ENCODE results near the gene NRG2.

NRG2 gene

GRCh38 chr5:139839232-139839815 is 203.8 kb downstream of the NRG2 start:
- no peak for DNase-seq (ENCODE audit: low read depth)
- H3K4me3 ChIP-seq (ENCODE audit: low read depth, low read length) = no peak overlapping the region
- TF ChIP-seq CTCF (IDR thresholded peaks at IDR 0.05; ENCODE audit: insufficient read depth, low read depth, low read length, missing control alignments) = no peak

DNA sequence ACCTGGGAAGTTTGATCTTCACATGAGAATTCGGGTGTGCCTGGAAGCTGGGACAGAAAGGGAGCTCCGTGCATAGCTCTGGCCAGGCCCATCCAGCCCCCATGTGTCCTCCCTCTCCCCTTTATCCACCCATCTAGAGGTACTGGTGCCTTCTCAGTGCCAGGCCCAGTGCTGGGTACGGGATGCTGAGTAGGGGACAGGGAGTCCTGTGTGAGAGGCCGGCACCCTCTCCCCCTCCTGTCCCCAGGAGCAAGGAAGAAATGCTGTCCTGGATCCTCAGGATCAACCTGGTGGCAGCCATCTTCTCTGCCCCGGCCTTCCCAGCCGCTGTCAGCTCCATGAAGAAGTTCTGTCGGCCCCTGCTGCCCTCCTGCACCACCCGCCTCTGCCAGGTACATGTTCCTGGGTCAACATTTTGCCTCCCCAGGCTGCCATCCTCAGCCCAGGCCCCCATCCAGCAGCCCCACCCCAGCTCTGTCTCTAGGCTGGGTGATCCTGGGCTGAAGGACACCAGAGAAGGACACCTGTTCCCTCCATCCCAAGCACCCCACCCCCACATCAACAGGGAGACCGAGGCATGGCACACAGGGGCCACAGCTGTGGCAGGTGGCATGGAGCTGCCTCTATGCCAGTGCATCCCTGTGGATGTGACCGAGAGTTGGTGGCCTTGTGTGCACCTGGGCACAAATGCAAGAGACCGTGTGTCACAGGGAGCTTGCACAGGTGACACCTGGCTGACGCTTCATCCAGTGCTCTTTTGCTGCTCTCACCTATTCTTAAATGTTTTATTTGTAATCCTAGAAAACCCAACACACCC is 204.5 kb downstream of the NRG2 start:
- no peak for DNase-seq (ENCODE audit: low read depth)
- no peak for TF ChIP-seq CTCF (IDR thresholded peaks at IDR 0.05; ENCODE audit: insufficient read depth, low read depth, low read length, missing control alignments)
- H3K4me3 ChIP-seq (ENCODE audit: low read depth, low read length) = no peak overlapping the region

GRCh38 chr5:139837711-139838380 is 205.3 kb downstream of the NRG2 start:
- no peak overlapping the region for H3K4me3 ChIP-seq (ENCODE audit: low read depth, low read length)
- no peak for TF ChIP-seq CTCF (IDR thresholded peaks at IDR 0.05; ENCODE audit: insufficient read depth, low read depth, low read length, missing control alignments)
- DNase-seq (ENCODE audit: low read depth) = no peak

DNA sequence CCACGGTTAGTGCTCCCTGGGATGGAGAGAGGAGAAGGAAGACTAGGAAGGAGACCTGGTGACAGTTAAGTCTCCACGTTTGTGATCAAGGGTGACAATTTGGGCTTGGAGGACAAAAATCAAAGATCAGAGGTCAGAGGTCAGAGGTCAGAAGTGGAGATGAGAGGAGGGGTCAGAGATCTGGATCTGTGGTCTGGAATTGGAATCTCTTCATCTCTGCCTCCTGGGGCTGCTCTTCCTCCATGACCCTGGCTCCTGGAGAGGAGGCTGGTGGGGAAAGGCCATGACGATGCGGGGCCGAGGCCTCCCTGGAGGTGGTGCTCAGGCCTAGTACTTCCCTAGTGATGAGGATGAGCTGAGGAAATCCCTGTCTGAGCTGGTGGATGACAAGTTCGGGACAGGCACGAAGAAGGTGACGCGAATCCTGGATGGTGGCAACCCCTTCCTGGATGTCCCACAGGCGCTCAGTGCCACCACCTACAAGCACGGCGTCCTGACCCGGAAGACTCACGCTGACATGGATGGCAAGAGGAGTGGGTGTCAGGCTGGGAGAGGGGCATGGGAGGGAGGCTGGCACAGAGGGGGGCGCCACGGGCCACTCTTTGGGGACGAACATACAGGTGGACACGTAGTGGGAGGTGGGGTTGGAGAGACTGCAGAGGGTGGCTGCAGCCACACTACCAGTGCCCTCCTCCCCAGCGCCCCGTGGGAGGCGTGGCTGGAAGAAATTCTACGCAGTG is 206.5 kb downstream of the NRG2 start:
- TF ChIP-seq CTCF (IDR thresholded peaks at IDR 0.05; ENCODE audit: insufficient read depth, low read depth, low read length, missing control alignments) = no peak
- H3K4me3 ChIP-seq (ENCODE audit: low read depth, low read length) = no peak overlapping the region
- DNase-seq (ENCODE audit: low read depth) = no peak

DNA sequence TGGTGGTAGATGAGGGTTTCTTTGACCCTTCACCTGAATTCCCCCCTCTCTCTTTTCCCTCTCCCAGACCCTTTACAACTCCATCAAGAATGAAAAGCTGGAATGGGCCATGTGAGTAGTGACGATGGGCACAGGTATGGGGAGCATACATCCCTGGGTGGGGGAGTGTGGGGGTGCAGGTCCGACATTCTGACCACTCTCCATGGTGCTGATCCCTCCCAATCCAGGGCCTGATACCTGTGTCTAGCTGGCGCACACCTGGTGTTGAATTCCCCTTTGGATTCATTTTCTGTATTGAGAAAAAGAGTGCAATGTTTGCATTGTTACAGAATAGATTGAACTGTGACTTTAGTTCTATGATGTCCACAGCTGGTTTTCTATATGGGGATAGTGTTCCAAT is 207.4 kb downstream of the NRG2 start:
- TF ChIP-seq CTCF (IDR thresholded peaks at IDR 0.05; ENCODE audit: insufficient read depth, low read depth, low read length, missing control alignments) = no peak
- DNase-seq (ENCODE audit: low read depth) = no peak
- H3K4me3 ChIP-seq (ENCODE audit: low read depth, low read length) = no peak overlapping the region

DNA sequence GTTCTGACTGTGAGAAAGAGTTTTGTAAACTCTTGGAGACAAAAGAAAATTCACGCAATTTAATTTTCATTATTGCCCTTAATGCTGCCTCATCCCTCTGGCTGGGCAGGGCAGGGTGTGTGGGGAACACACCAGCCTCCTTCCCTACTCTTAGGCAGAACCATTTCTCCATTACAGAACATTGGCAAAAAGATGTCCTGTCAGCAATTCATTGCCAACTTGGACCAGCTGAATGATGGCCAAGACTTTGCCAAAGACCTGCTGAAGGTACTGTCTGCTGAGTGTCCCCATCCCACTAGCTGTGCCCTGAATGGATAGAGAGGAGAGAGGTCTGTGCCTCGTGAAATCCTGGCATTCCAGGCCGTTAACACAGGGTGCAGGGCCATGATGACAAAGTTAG is 209.6 kb downstream of the NRG2 start:
- TF ChIP-seq CTCF (IDR thresholded peaks at IDR 0.05; ENCODE audit: insufficient read depth, low read depth, low read length, missing control alignments) = no peak
- H3K4me3 ChIP-seq (ENCODE audit: low read depth, low read length) = no peak overlapping the region
- DNase-seq (ENCODE audit: low read depth) = no peak

Data from GM12865 (cell line).